HEK293 (cell line): ENCODE data around the gene NUP50.
A peak's percentile ranks its signal among the peaks of the same experiment; 100 is the strongest.

Experiments used
- CTCF ChIA-PET: fragments of 350-600 bp; formaldehyde crosslinking; extraction: SDS; loops from one replicate; lab custom pipeline; 2021; ENCODE audit warnings: antibody characterized with exemption; lab: Yijun Ruan, JAX
- POLR2A ChIA-PET: fragments of 300-600 bp; formaldehyde crosslinking; extraction: SDS; loops from one replicate; lab custom pipeline; 2020; ENCODE audit warnings: antibody characterized with exemption, inconsistent platforms; lab: Yijun Ruan, JAX
- H3K27ac ChIP-seq: fragments of 200-500 bp; sonication (Bioruptor generic); 2 replicates; pipeline ENCODE4 v1.5.1; 2014; ENCODE audit warnings: low read depth, low read length, control low read depth, inconsistent platforms; ENCODE audit errors: extremely low read depth
- H3K36me3 ChIP-seq, 2 experiments: fragments of 200-500 bp in 1 of 2; sonication (Bioruptor generic) in 1 of 2; 1 replicate in 1 of 2; 2 replicates in 1 of 2; pipeline ENCODE4 v1.5.1; 2014 to 2017; ENCODE audit warnings: inconsistent platforms in 2 of 2, low read length in 2 of 2; ENCODE audit not compliant: control insufficient read depth in 2 of 2, insufficient read depth in 1 of 2
- H3K4me1 ChIP-seq: fragments of 200-500 bp; sonication (Bioruptor generic); 2 replicates; pipeline ENCODE4 v1.5.1; 2014; ENCODE audit warnings: mild to moderate bottlenecking, low read length, inconsistent platforms; ENCODE audit not compliant: control insufficient read depth, insufficient read depth
- H3K4me3 ChIP-seq: 2 replicates; pipeline ENCODE4 v1.5.1; 2011; ENCODE audit warnings: low read depth, mild to moderate bottlenecking, control low read depth, low read length, moderate library complexity
- H3K9me3 ChIP-seq: fragments of 200-500 bp; sonication (Bioruptor generic); 2 replicates; pipeline ENCODE4 v1.5.1; 2014; ENCODE audit warnings: low read depth, low read length, inconsistent platforms; ENCODE audit not compliant: control insufficient read depth, insufficient read depth
- IKZF3 ChIP-seq: fragments of 450-650 bp; IDR thresholded peaks from 2 replicates; pipeline ENCODE4 v1.5.0; 2018; ENCODE audit warnings: missing biosample characterization, mild to moderate bottlenecking, missing genetic modification characterization, moderate library complexity
- PATZ1 ChIP-seq: fragments of 450-650 bp; formaldehyde crosslinking; IDR thresholded peaks from 2 replicates; pipeline ENCODE4 v1.5.1; 2016; ENCODE audit warnings: missing biosample characterization, missing genetic modification characterization
- SCRT2 ChIP-seq: fragments of 450-650 bp; formaldehyde crosslinking; IDR thresholded peaks from 2 replicates; pipeline ENCODE4 v1.5.1; 2016; ENCODE audit warnings: missing biosample characterization, missing genetic modification characterization
- WT1 ChIP-seq: fragments of 450-650 bp; formaldehyde crosslinking; IDR thresholded peaks from 2 replicates; pipeline ENCODE4 v1.5.1; 2016; ENCODE audit warnings: missing biosample characterization, missing genetic modification characterization
- YY1 ChIP-seq: fragments of 450-650 bp; formaldehyde crosslinking; IDR thresholded peaks from 2 replicates; pipeline ENCODE4 v1.5.1; 2018; ENCODE audit warnings: missing biosample characterization, missing genetic modification characterization
- ZBTB20 ChIP-seq: fragments of 450-650 bp; formaldehyde crosslinking; IDR thresholded peaks from 2 replicates; pipeline ENCODE4 v1.5.1; 2016; ENCODE audit warnings: missing biosample characterization, missing genetic modification characterization
- ZNF114 ChIP-seq: fragments of 450-650 bp; formaldehyde crosslinking; IDR thresholded peaks from 2 replicates; pipeline ENCODE4 v1.5.0; 2017; ENCODE audit warnings: missing biosample characterization, missing genetic modification characterization
- ZNF133 ChIP-seq: fragments of 450-650 bp; formaldehyde crosslinking; IDR thresholded peaks from 2 replicates; pipeline ENCODE4 v1.5.1; 2016; ENCODE audit warnings: missing biosample characterization, missing genetic modification characterization
- ZNF449 ChIP-seq: fragments of 450-650 bp; formaldehyde crosslinking; IDR thresholded peaks from 2 replicates; pipeline ENCODE4 v1.5.1; 2017; ENCODE audit warnings: missing biosample characterization, mild to moderate bottlenecking, missing genetic modification characterization, moderate library complexity
- ZNF510 ChIP-seq: fragments of 450-650 bp; formaldehyde crosslinking; IDR thresholded peaks from 2 replicates; pipeline ENCODE4 v1.5.1; 2018; ENCODE audit warnings: mild to moderate bottlenecking, missing genetic modification characterization, missing biosample characterization; ENCODE audit not compliant: insufficient replicate concordance
- ZNF529 ChIP-seq: fragments of 450-650 bp; formaldehyde crosslinking; IDR thresholded peaks from 2 replicates; pipeline ENCODE4 v1.5.1; 2017; ENCODE audit warnings: missing genetic modification characterization, missing biosample characterization; ENCODE audit not compliant: insufficient replicate concordance
- ZNF530 ChIP-seq: fragments of 450-650 bp; formaldehyde crosslinking; IDR thresholded peaks from 2 replicates; pipeline ENCODE4 v1.5.1; 2016; ENCODE audit warnings: low read depth, missing biosample characterization, missing genetic modification characterization
- ZNF558 ChIP-seq: fragments of 450-650 bp; formaldehyde crosslinking; IDR thresholded peaks from 2 replicates; pipeline ENCODE4 v1.5.1; 2016; ENCODE audit warnings: missing biosample characterization, missing genetic modification characterization
- ZNF580 ChIP-seq: fragments of 450-650 bp; formaldehyde crosslinking; IDR thresholded peaks from 2 replicates; pipeline ENCODE4 v1.5.1; 2016; ENCODE audit warnings: missing biosample characterization, missing genetic modification characterization
- ZNF626 ChIP-seq: fragments of 450-650 bp; sonication (Bioruptor Pico); formaldehyde crosslinking; IDR thresholded peaks from 2 replicates; pipeline ENCODE4 v1.5.1; 2018; ENCODE audit warnings: missing biosample characterization, missing genetic modification characterization, inconsistent platforms
- ZNF654 ChIP-seq: fragments of 450-650 bp; formaldehyde crosslinking; IDR thresholded peaks from 2 replicates; pipeline ENCODE4 v1.5.1; 2016; ENCODE audit warnings: low read depth, missing biosample characterization, missing genetic modification characterization
- ZNF704 ChIP-seq: fragments of 450-650 bp; formaldehyde crosslinking; IDR thresholded peaks from 2 replicates; pipeline ENCODE4 v1.5.1; 2016; ENCODE audit warnings: missing biosample characterization, missing genetic modification characterization
- ZNF747 ChIP-seq: fragments of 450-650 bp; formaldehyde crosslinking; IDR thresholded peaks from 2 replicates; pipeline ENCODE4 v1.5.1; 2016; ENCODE audit warnings: missing biosample characterization, missing genetic modification characterization
- TF ChIP-seq, protein P1 (sequence below): fragments of 450-650 bp; formaldehyde crosslinking; conservative IDR thresholded peaks from 2 replicates; pipeline ENCODE4 v1.5.1; 2016; ENCODE audit warnings: low read depth, missing biosample characterization, missing genetic modification characterization
- TF ChIP-seq, protein P2 (sequence below): fragments of 450-650 bp; formaldehyde crosslinking; IDR thresholded peaks from 2 replicates; pipeline ENCODE4 v1.5.1; 2016; ENCODE audit warnings: missing biosample characterization, missing genetic modification characterization

The NUP50 gene

DNA sequence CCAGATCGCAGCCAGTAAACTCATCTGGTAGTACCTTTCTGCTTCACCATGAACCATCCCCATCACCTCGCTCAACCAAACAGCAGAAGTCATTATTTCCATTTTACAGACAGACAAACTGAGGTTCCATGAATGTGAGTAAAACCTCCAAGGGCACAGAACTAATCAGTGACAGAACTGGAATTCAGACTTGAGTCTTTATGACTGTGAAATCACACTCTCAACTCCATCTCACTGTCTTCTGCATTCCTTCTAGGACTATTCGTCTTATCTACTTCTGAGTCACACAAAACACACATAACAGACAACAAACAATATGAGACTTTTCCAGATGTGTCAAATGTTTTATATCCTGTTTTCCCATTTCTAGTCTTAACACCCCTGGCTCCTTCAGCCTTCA lies 9.3 kb upstream of the NUP50 start (continued):
- no peak for TF ChIP-seq ZNF704 (tag by site-specific recombination)
- no peak for TF ChIP-seq IKZF3
- TF ChIP-seq ZNF626 (tag by site-specific recombination) = no peak
- TF ChIP-seq ZNF529 (tag by site-specific recombination) = no peak
- TF ChIP-seq ZNF530 (tag by site-specific recombination) = no peak

DNA sequence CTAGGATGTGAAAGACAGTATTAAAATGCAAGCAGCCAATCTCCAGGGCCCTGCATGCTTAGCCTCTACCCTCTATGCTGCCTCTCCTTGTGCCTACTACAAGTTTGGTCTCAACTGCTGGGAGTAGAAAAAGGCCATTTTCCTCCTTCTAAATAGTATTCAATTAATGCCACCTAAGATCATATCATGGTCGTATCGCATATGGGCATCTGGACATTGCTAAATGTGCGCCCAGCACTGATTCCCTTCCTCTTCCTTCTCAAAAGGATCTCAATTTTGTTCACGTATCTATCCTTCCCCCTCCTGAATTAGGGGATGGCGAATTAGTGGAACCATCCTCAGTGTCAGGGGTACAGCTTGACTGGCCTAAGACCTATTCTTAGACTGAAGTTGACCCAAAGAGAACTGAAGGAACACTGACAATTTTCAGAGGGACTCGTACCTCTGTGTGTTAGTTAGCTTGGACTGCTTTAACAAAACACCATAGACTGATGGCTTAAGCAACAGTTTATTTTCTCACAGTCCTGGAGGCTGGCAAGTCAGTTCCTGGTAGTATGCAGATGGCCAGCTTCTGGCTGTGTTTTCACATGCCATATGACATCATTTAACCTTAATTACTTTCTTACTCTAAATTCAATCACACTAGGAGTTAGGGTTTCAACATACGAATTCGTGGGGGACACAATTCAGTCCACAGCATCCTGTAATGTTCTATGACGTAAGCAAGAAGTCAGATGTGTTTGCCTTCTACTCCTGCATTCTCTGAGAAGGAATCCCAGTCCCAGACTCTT lies 8.5 kb upstream of the NUP50 start:
- ChIA-PET POLR2A (no interaction called here), CTCF (no interaction called here)
- Histone ChIP-seq H3K9me3 (no peaks in the 10 kb centered on the region), H3K4me3 (no peak overlapping the region), H3K27ac (no peak overlapping the region), H3K36me3 (peaks cover 0 to 17% of the 10 kb centered on the region in 2 experiments; a peak in 2 of 3 replicates), H3K4me1 (peaks cover 15% of the 10 kb centered on the region)
- TF ChIP-seq ZNF510 (tag by site-specific recombination) (no peak), ZNF558 (tag by site-specific recombination) (no peak), SCRT2 (tag by site-specific recombination) (peak; percentile 39), ZNF654 (no peak), YY1 (tag by site-specific recombination) (no peak)

DNA sequence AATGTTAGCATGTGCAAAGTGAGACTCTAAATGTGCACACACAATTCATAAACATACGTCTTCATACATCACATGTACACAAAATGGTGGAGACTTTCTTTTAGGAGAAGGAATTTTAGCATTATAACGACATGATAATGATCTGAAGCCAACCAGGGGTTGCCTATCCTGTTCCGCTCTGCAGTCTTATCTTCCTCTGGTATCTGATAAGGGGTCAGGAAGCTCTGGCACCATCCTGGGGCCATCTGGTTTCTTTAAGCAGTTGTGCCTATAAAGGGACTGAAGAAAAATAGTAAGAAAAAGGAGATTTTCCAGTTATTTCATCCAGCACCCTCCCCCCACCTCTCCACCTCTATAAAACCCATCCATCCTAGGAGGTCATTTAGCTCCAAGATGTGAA lies 5.8 kb upstream of the NUP50 start:
- Histone ChIP-seq H3K4me3 (no peak overlapping the region), H3K27ac (no peak overlapping the region), H3K36me3 (peaks cover 0 to 13% of the 10 kb centered on the region in 2 experiments; a peak in 2 of 3 replicates), H3K4me1 (peaks cover 23% of the 10 kb centered on the region), H3K9me3 (no peaks in the 10 kb centered on the region)
- CTCF ChIA-PET = no interaction called here
- POLR2A ChIA-PET = no interaction called here
- TF ChIP-seq, protein P1, sequence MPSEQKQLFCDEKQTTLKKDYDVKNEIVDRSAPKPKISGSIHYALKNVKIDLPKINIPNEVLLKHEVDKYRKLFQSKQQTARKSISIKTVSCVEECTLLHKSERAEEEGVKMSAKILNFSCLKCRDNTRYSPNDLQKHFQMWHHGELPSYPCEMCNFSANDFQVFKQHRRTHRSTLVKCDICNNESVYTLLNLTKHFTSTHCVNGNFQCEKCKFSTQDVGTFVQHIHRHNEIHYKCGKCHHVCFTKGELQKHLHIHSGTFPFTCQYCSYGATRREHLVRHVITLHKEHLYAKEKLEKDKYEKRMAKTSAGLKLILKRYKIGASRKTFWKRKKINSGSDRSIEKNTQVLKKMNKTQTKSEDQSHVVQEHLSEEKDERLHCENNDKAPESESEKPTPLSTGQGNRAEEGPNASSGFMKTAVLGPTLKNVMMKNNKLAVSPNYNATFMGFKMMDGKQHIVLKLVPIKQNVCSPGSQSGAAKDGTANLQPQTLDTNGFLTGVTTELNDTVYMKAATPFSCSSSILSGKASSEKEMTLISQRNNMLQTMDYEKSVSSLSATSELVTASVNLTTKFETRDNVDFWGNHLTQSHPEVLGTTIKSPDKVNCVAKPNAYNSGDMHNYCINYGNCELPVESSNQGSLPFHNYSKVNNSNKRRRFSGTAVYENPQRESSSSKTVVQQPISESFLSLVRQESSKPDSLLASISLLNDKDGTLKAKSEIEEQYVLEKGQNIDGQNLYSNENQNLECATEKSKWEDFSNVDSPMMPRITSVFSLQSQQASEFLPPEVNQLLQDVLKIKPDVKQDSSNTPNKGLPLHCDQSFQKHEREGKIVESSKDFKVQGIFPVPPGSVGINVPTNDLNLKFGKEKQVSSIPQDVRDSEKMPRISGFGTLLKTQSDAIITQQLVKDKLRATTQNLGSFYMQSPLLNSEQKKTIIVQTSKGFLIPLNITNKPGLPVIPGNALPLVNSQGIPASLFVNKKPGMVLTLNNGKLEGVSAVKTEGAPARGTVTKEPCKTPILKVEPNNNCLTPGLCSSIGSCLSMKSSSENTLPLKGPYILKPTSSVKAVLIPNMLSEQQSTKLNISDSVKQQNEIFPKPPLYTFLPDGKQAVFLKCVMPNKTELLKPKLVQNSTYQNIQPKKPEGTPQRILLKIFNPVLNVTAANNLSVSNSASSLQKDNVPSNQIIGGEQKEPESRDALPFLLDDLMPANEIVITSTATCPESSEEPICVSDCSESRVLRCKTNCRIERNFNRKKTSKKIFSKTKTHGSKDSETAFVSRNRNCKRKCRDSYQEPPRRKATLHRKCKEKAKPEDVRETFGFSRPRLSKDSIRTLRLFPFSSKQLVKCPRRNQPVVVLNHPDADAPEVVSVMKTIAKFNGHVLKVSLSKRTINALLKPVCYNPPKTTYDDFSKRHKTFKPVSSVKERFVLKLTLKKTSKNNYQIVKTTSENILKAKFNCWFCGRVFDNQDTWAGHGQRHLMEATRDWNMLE (tag by site-specific recombination) = no peak
- no peak for TF ChIP-seq ZBTB20
- TF ChIP-seq PATZ1 (tag by site-specific recombination) = no peak
- TF ChIP-seq ZNF133 = no peak
- no peak for TF ChIP-seq ZNF449 (tag by site-specific recombination)
- no peak for TF ChIP-seq ZNF580
- TF ChIP-seq WT1 (tag by site-specific recombination) = no peak
- TF ChIP-seq, protein P2, sequence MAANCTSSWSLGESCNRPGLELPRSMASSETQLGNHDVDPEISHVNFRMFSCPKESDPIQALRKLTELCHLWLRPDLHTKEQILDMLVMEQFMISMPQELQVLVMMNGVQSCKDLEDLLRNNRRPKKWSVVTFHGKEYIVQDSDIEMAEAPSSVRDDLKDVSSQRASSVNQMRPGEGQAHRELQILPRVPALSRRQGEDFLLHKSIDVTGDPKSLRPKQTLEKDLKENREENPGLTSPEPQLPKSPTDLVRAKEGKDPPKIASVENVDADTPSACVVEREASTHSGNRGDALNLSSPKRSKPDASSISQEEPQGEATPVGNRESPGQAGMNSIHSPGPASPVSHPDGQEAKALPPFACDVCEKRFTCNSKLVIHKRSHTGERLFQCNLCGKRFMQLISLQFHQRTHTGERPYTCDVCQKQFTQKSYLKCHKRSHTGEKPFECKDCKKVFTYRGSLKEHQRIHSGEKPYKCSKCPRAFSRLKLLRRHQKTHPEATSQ = no peak
- no peak for TF ChIP-seq ZNF114 (tag by site-specific recombination)
- TF ChIP-seq ZNF747 (tag by site-specific recombination) = no peak
